Activated CD4-positive, alpha-beta T cell treated with anti-CD3 and anti-CD28 coated beads, Interleukin-10, Interleukin-2, amounts not matched to agents 100 ng/mL and 50 ng/mL, durations not matched to agents 16 hours and 8 hours (primary cell): Measurements from ENCODE around the gene TNFRSF8.

ENCODE experiments used
- DNase-seq: peaks from one replicate; pipeline ENCODE4 v3.0.0-alpha.2; 2020

Gene TNFRSF8

GRCh38 chr1:12064073-12064969, 1.2 kb downstream of the TNFRSF8 start:
- no peak for DNase-seq

GRCh38 chr1:12065872-12066271, 2.8 kb downstream of the TNFRSF8 start:
- peak; percentile 82 for DNase-seq

GRCh38 chr1:12067900-12068821, 5.1 kb downstream of the TNFRSF8 start:
- DNase-seq: peak; percentile 92

GRCh38 chr1:12069623-12070244, 6.6 kb downstream of the TNFRSF8 start:
- DNase-seq: peak; percentile 49

- DNase-seq: no peak
Measured at GRCh38 chr1:12071892-12072291, 8.8 kb downstream of the TNFRSF8 start.

GRCh38 chr1:12072741-12073140, 9.6 kb downstream of the TNFRSF8 start:
- no peak for DNase-seq

- DNase-seq: no peak
Measured at GRCh38 chr1:12073796-12074195, 10.7 kb downstream of the TNFRSF8 start.

- no peak for DNase-seq
Measured at GRCh38 chr1:12075195-12076114, 12.4 kb downstream of the TNFRSF8 start.

- DNase-seq: no peak
Measured at GRCh38 chr1:12076425-12077005, 13.4 kb downstream of the TNFRSF8 start.

- DNase-seq: no peak
Measured at GRCh38 chr1:12078575-12078937, 15.5 kb downstream of the TNFRSF8 start.

- DNase-seq: peak; percentile 61
Measured at GRCh38 chr1:12078938-12079861, 16.1 kb downstream of the TNFRSF8 start.

- DNase-seq: no peak
Measured at GRCh38 chr1:12080156-12080555, 17.1 kb downstream of the TNFRSF8 start.

- DNase-seq: no peak
Measured at GRCh38 chr1:12080773-12081556, 17.9 kb downstream of the TNFRSF8 start.

GRCh38 chr1:12081648-12082396, 18.7 kb downstream of the TNFRSF8 start:
- DNase-seq: no peak

GRCh38 chr1:12082988-12083387, 19.9 kb downstream of the TNFRSF8 start:
- DNase-seq: no peak

- no peak for DNase-seq
Measured at GRCh38 chr1:12083766-12084165, 20.7 kb downstream of the TNFRSF8 start.

GRCh38 chr1:12085643-12086260, 22.6 kb downstream of the TNFRSF8 start:
- no peak for DNase-seq

- peak; percentile 67 for DNase-seq
Measured at GRCh38 chr1:12087797-12088314, 24.8 kb downstream of the TNFRSF8 start.
